ENCODE measurements around the gene TBX6. TPM values are rescaled to one million over a fixed set of nuclear protein-coding genes. Genes with fewer than 3 reads are reported as not detected.

TBX6 gene
- total and polyA plus RNA-seq, 2 of the 4 experiments (the other 2 are of a cell fraction) = 0.10 TPM; not detected in 1

DNA sequence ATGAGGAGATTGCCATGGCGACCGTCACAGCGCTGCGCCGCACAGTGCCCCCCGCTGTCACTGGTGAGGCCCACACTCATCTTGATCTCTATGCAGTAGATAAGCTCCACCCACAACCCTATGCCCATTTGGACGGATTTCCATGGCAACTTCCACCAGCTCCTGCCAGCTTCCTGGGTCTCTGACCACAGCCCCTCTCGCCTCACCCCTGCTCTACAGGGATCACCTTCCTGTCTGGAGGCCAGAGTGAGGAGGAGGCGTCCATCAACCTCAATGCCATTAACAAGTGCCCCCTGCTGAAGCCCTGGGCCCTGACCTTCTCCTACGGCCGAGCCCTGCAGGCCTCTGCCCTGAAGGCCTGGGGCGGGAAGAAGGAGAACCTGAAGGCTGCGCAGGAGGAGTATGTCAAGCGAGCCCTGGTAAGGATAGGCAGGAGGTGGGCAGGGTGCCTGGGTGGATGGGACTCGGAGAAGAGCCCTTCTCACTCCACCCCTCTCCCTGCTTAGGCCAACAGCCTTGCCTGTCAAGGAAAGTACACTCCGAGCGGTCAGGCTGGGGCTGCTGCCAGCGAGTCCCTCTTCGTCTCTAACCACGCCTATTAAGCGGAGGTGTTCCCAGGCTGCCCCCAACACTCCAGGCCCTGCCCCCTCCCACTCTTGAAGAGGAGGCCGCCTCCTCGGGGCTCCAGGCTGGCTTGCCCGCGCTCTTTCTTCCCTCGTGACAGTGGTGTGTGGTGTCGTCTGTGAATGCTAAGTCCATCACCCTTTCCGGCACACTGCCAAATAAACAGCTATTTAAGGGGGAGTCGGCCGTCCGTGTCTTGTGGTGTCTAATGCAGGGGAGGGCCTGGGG lies 21.9 kb downstream of the TBX6 start:
- H3K4me2 ChIP-seq (ENCODE audit: low read depth, low read length) = peak overlapping the region; percentile 12; the same call in 1 of the 2 replicates
- H4K8ac ChIP-seq (ENCODE audit: low read depth in 2 of 2, low read length in 2 of 2) = no peak overlapping the region
- DNase-seq (no peak), ATAC-seq (ENCODE audit: low read depth) (no peak)
- ChIA-PET CTCF (no interaction called here), POLR2A (ENCODE audit: unreplicated experiment) (no interaction called here)
- H2BK20ac ChIP-seq (ENCODE audit: low read depth, low read length) = no peak overlapping the region
- no peak overlapping the region for H3K18ac ChIP-seq (ENCODE audit: low read depth, low read length)
- H3K14ac ChIP-seq (replicated peaks; ENCODE audit: low read depth, low read length) = no peak overlapping the region
- peaks cover 65% of the 10 kb centered on the region for H4K20me1 ChIP-seq (ENCODE audit: insufficient read depth, low read length)
- H2AK5ac ChIP-seq (ENCODE audit: low read depth, low read length) = no peak overlapping the region
- H3K4ac ChIP-seq (ENCODE audit: low read depth, low read length) = no peak overlapping the region
- 0 out of 2 replicates have a peak overlapping the region, but pooled peaks have one; percentile 48 for H3K23ac ChIP-seq (ENCODE audit: low read depth, low read length)
- 80% methylated on average over 1 of the region's 31 CpGs; no CpG with 5 or more reads in 1 of the 2 experiments for WGBS, 2 experiments (ENCODE audit: extremely low coverage in 2 of 2, insufficient read length in 1 of 2)
- no peak overlapping the region for H3K56ac ChIP-seq (ENCODE audit: extremely low read depth, insufficient read depth, low read length)
- no peak overlapping the region for H3K9ac ChIP-seq (ENCODE audit: low read depth, low read length)
- dilution Hi-C loops (cut with HindIII; ENCODE audit: low sequenced_read_pairs, unreplicated experiment) = no loop called here
- H3K27ac ChIP-seq (ENCODE audit: insufficient read depth, low read length) = no peak overlapping the region
- H3K9me3 ChIP-seq (ENCODE audit: control insufficient read depth, insufficient read depth, low read length) = no peaks in the 10 kb centered on the region
- H3K79me1 ChIP-seq (ENCODE audit: low read depth in 1 of 2, low read length in 2 of 2) = peaks cover 16 to 55% of the 10 kb centered on the region in 2 experiments
- no peak overlapping the region for H2BK15ac ChIP-seq (ENCODE audit: low read depth, low read length)
- H3K36me3 ChIP-seq (ENCODE audit: control insufficient read depth, insufficient read depth, low read length) = peaks cover 61% of the 10 kb centered on the region
- no peaks in the 10 kb centered on the region for H3K27me3 ChIP-seq (ENCODE audit: control insufficient read depth, insufficient read depth, low read length)
- H3K4me3 ChIP-seq (ENCODE audit: insufficient read depth, low read depth, low read length) = no peak overlapping the region
- peaks cover 19% of the 10 kb centered on the region for H3K9me1 ChIP-seq (ENCODE audit: insufficient read depth, low read length)
- no peak overlapping the region for H2BK120ac ChIP-seq (ENCODE audit: low read depth, low read length)
- intact Hi-C loops (cut with micrococcal nuclease) = no loop called here
- peak overlapping the region; percentile 39 for H2AFZ ChIP-seq (replicated peaks; ENCODE audit: low read length, poor library complexity)
- no peak overlapping the region for H4K5ac ChIP-seq (ENCODE audit: low read depth, low read length)
- H2BK5ac ChIP-seq (ENCODE audit: low read depth, low read length, poor library complexity, severe bottlenecking) = no peak overlapping the region
- peak overlapping the region; percentile 89 for H2AK9ac ChIP-seq (replicated peaks; ENCODE audit: low read depth, low read length, poor library complexity)
- no peak overlapping the region for H4K91ac ChIP-seq (ENCODE audit: insufficient read depth, low read depth, low read length)
- peaks cover 19% of the 10 kb centered on the region for H3K4me1 ChIP-seq (ENCODE audit: control insufficient read depth, insufficient read depth, low read length)
- BruUV-seq (replicated peaks) = TSS peak; percentile 86
- in situ Hi-C loops (cut with MboI; ENCODE audit: low sequenced_read_pairs) = loop anchor here (10.0 kb wide), 1 partner anchor 335 kb away; the partner anchor contains the start of gene ZNF771
- TF ChIP-seq RAD21 (IDR thresholded peaks at IDR 0.05; ENCODE audit: low read length) = no peak
- no peak for TF ChIP-seq FOS (IDR thresholded peaks at IDR 0.05; ENCODE audit: low read depth, low read length)
- TF ChIP-seq MXI1 (IDR thresholded peaks at IDR 0.05; ENCODE audit: borderline replicate concordance, low read depth, low read length) = no peak
- TF ChIP-seq RFX5 (IDR thresholded peaks at IDR 0.05; ENCODE audit: low read depth, low read length) = no peak
- TF ChIP-seq SMC3 (IDR thresholded peaks at IDR 0.05; ENCODE audit: low read depth, low read length) = no peak
- TF ChIP-seq POLR2A (IDR thresholded peaks at IDR 0.05; ENCODE audit: low read depth, low read length) = no peak
- TF ChIP-seq CEBPB (IDR thresholded peaks at IDR 0.05; ENCODE audit: low read depth, low read length) = no peak
- TF ChIP-seq, protein P1, sequence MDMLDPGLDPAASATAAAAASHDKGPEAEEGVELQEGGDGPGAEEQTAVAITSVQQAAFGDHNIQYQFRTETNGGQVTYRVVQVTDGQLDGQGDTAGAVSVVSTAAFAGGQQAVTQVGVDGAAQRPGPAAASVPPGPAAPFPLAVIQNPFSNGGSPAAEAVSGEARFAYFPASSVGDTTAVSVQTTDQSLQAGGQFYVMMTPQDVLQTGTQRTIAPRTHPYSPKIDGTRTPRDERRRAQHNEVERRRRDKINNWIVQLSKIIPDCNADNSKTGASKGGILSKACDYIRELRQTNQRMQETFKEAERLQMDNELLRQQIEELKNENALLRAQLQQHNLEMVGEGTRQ (IDR thresholded peaks at IDR 0.05; ENCODE audit: low read depth, low read length) = no peak
- TF ChIP-seq MAZ (IDR thresholded peaks at IDR 0.05; ENCODE audit: borderline replicate concordance, low read depth, low read length) = no peak
- no peak for TF ChIP-seq RCOR1 (IDR thresholded peaks at IDR 0.05; ENCODE audit: insufficient replicate concordance, low read length)
- no peak for TF ChIP-seq MAFK (IDR thresholded peaks at IDR 0.05; ENCODE audit: low read depth, low read length)
- TF ChIP-seq BHLHE40 (IDR thresholded peaks at IDR 0.05; ENCODE audit: low read depth, low read length) = no peak
- TF ChIP-seq, protein P2, sequence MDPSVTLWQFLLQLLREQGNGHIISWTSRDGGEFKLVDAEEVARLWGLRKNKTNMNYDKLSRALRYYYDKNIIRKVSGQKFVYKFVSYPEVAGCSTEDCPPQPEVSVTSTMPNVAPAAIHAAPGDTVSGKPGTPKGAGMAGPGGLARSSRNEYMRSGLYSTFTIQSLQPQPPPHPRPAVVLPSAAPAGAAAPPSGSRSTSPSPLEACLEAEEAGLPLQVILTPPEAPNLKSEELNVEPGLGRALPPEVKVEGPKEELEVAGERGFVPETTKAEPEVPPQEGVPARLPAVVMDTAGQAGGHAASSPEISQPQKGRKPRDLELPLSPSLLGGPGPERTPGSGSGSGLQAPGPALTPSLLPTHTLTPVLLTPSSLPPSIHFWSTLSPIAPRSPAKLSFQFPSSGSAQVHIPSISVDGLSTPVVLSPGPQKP (IDR thresholded peaks at IDR 0.05; ENCODE audit: borderline replicate concordance, low read depth, low read length) = no peak
- TF ChIP-seq NFE2L2 (IDR thresholded peaks at IDR 0.05; ENCODE audit: low read depth, low read length) = no peak
- no peak for TF ChIP-seq CHD1 (IDR thresholded peaks at IDR 0.05; ENCODE audit: low read depth, low read length)
